Left lung (tissue), 10 donors: ENCODE measurements around the gene ZDHHC24. TPM values are rescaled to one million over a fixed set of nuclear protein-coding genes. Genes with fewer than 3 reads are reported as not detected.

Source experiments
- ATAC-seq: fragments of 200-7000 bp; cut with Tn5 transposase; one replicate; pipeline ENCODE4 v1.9.1; 2020; ENCODE audit warnings: moderate library complexity
- DNase-seq, 4 donors: peaks; one replicate each; pipeline ENCODE4 v3.0.0-alpha.2; 2013 to 2020
- H3K27ac ChIP-seq, 2 donors: fragments of 200-600 bp; sonication (generic) in 1 of 2; one replicate each; pipeline versions ENCODE4 v1.5.0 to v1.8.0; 2020 to 2021
- H3K27me3 ChIP-seq, 2 donors: fragments of 200-600 bp; sonication (generic) in 1 of 2; one replicate each; pipeline versions ENCODE4 v1.5.0 to v1.8.0; 2020 to 2021
- H3K36me3 ChIP-seq, 2 donors: fragments of 200-600 bp; sonication (generic) in 1 of 2; one replicate each; pipeline versions ENCODE4 v1.5.0 to v1.8.0; 2020 to 2021
- H3K4me1 ChIP-seq, 2 donors: fragments of 200-600 bp; one replicate each; pipeline ENCODE4 v1.8.0; 2021
- H3K4me3 ChIP-seq, 2 donors: fragments of 200-600 bp; sonication (generic) in 1 of 2; one replicate each; pipeline versions ENCODE4 v1.5.0 to v1.8.0; 2020 to 2021; ENCODE audit warnings: mild to moderate bottlenecking in 1 of 2
- H3K9me3 ChIP-seq, 2 donors: fragments of 200-600 bp; sonication (generic) in 1 of 2; one replicate each; pipeline versions ENCODE4 v1.5.0 to v1.8.0; 2020 to 2021
- CTCF ChIP-seq, 2 donors: fragments of 200-600 bp; sonication (generic) in 1 of 2; IDR thresholded peaks; one replicate each; pipeline versions ENCODE4 v1.5.0 to v1.8.0; 2021; ENCODE audit warnings: antibody characterized with exemption in 2 of 2
- intact Hi-C, 2 donors: fragments of 100-400 bp; cut with DNase I; formaldehyde crosslinking; loops; one replicate each; pipeline versions ENCODE4 v1.11.2 to v1.14.2; 2022
- polyA plus RNA-seq, 6 donors: library from polyadenylated mRNA; unstranded; fragments of 120-200 nt; gene quantifications; one replicate each; pipeline ENCODE4 v1.2.1, GENCODE V29; 2013; ENCODE audit not compliant: insufficient read length in 6 of 6
- total RNA-seq, 2 donors: library from RNA; stranded (reverse); fragmentation: NEBNext Ultra II Directional; extraction: Animal tissue kit (Norgen Biotek cat#: 25700); gene quantifications; one replicate each; pipeline ENCODE4 v1.2.1, GENCODE V29; 2021
- donor health status: DM: no; HTN: yes; CAD: no.
- donor health status: DM: no; HTN: no; CAD: no.

ZDHHC24 gene
- total and polyA plus RNA-seq, 8 donors = 4.7 to 17.0 (median 5.8) TPM

DNA sequence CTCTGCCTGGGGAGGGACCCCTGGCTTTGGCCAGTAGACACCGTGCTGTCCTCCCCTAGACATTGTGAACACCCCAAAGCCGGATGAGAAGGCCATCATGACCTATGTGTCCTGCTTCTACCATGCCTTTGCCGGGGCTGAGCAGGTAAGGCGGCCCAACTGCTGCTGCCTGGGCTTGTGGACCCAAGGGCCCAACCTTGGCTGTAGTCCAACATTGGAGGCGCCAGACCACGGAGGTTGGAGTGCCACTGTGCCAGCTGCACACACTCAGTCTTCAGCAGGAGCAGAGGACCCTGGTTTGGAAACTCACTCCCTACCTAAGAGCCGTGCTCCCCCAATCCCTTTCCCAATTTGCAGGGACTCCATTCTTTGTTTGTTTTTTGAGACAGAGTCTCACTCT lies 10.2 kb upstream of the ZDHHC24 start:
- intact Hi-C loops = no loop called here
- H3K36me3 ChIP-seq = no peaks in the 10 kb centered on the region
- no peak for TF ChIP-seq CTCF (IDR thresholded peaks at IDR 0.05)
- H3K4me3 ChIP-seq = no peak overlapping the region
- no peaks in the 10 kb centered on the region for H3K9me3 ChIP-seq
- no peak for ATAC-seq
- H3K27ac ChIP-seq = no peak overlapping the region
- H3K27me3 ChIP-seq = peaks cover 0 to 26% of the 10 kb centered on the region in 2 donors
- H3K4me1 ChIP-seq = peaks cover 4 to 8% of the 10 kb centered on the region in 2 donors
- DNase-seq = peak in 1 of 4 donors; percentile 52

GRCh38 chr11:66555416-66555815 lies 9.6 kb upstream of the ZDHHC24 start:
- no peak for ATAC-seq

GRCh38 chr11:66554602-66555001 lies 8.8 kb upstream of the ZDHHC24 start:
- no peak for TF ChIP-seq CTCF (IDR thresholded peaks at IDR 0.05)
- H3K36me3 ChIP-seq = no peaks in the 10 kb centered on the region
- H3K27ac ChIP-seq = no peak overlapping the region
- H3K4me1 ChIP-seq = peaks cover 4 to 8% of the 10 kb centered on the region in 2 donors
- no peaks in the 10 kb centered on the region for H3K9me3 ChIP-seq
- H3K4me3 ChIP-seq = no peak overlapping the region
- H3K27me3 ChIP-seq = peaks cover 0 to 26% of the 10 kb centered on the region in 2 donors
- no peak for ATAC-seq
- no peak for DNase-seq
- intact Hi-C loops = no loop called here

More at GRCh38 chr11:66555416-66555815, 9.6 kb upstream of the ZDHHC24 start:
- Histone ChIP-seq H3K9me3 (no peaks in the 10 kb centered on the region), H3K4me3 (no peak overlapping the region), H3K27me3 (peaks cover 0 to 26% of the 10 kb centered on the region in 2 donors), H3K4me1 (peaks cover 4 to 8% of the 10 kb centered on the region in 2 donors), H3K27ac (no peak overlapping the region), H3K36me3 (no peaks in the 10 kb centered on the region)
- intact Hi-C loops = no loop called here
- peak in 1 of 4 donors; percentile 20 for DNase-seq
- no peak for TF ChIP-seq CTCF (IDR thresholded peaks at IDR 0.05)

- Histone ChIP-seq H3K36me3 (no peaks in the 10 kb centered on the region), H3K27ac (no peak overlapping the region), H3K4me1 (peaks cover 4 to 11% of the 10 kb centered on the region in 2 donors), H3K4me3 (no peak overlapping the region), H3K9me3 (no peaks in the 10 kb centered on the region), H3K27me3 (peaks cover 0 to 7% of the 10 kb centered on the region in 2 donors)
- no peak for DNase-seq
- no peak for ATAC-seq
- intact Hi-C loops = no loop called here
- TF ChIP-seq CTCF (IDR thresholded peaks at IDR 0.05) = no peak
These were observed 5.0 kb upstream of the ZDHHC24 start for GRCh38 chr11:66550887-66551286.

GRCh38 chr11:66549696-66550095 lies 3.8 kb upstream of the ZDHHC24 start:
- no peak overlapping the region for H3K4me3 ChIP-seq
- no peak overlapping the region for H3K27ac ChIP-seq
- H3K4me1 ChIP-seq = peaks cover 11 to 19% of the 10 kb centered on the region in 2 donors
- DNase-seq (no peak), ATAC-seq (no peak)
- H3K27me3 ChIP-seq = peaks cover 0 to 7% of the 10 kb centered on the region in 2 donors
- TF ChIP-seq CTCF (IDR thresholded peaks at IDR 0.05) = no peak
- H3K9me3 ChIP-seq = no peaks in the 10 kb centered on the region
- intact Hi-C loops = no loop called here
- H3K36me3 ChIP-seq = no peaks in the 10 kb centered on the region
